ENCODE measurements around the gene ELP2.
"Not testable (repeated sequence)": the region's sequence is repeated elsewhere in the genome, so short reads cannot be mapped to it uniquely, and the experiment has no call there.

Gene ELP2

DNA sequence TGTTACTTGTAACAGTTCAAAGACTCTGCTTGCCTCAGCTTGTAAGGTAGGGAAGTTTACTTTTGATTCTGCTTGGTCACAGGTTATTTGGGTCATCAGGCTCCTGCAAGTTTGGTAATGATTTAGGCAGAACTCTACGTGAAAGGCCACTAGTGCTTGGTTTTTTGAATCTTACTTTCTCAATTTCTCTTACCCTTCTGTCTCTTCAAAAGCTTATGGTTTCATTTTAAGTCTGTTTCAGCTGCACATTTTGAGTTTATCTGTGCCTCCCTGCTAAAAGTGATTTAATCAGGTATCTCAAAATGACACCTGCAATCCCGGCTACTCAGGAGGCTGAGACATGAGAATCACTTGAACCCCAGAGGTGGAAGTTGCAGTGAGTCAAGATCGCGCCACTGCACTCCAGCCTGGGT lies 31.3 kb downstream of the ELP2 start:
- DNase-seq: no peak

DNA sequence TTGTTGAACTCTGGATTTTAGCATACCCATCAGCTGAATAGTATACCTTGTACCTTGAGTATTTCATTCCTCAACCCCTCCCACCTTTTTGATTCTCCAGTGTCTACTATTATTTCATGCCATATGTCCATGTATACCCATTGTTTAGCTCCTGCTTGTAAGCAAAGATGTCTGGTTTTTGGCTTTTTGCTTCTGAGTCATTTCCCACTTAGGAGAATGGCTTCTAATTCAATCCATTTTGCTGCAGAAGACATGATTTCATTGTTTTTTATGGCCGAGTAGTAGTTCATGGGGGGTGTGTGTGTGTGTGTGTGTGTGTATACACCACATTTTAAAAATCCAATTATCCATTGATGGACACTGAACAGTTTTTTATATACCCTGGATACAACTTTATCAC lies 33.3 kb downstream of the ELP2 start:
- no peak for DNase-seq

DNA sequence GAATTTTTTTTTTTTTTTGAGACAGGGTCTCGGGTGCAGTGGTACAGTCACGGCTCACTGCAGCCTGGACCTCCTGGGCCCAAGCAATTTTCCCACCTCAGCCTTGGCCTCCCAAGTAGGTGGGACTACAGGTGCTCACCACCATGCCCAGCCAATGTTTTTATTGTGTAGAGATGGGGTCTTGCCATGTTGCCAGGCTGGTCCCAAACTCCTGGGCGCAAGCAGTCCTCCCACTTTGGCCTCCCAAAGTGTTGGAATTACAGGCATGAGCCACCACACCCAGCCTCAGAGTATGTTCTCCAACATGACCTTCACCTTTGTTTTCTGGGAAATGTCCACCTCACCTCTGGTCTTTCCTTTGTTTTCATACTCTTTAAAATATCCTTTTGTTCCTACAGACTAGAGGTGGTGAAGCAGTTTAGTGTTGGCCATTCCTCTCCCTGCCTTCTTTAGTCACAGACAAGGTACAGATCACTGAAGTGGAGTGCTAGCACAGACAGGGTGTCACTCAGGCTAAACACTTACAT lies 38.1 kb downstream of the ELP2 start:
- no peak for DNase-seq

DNA sequence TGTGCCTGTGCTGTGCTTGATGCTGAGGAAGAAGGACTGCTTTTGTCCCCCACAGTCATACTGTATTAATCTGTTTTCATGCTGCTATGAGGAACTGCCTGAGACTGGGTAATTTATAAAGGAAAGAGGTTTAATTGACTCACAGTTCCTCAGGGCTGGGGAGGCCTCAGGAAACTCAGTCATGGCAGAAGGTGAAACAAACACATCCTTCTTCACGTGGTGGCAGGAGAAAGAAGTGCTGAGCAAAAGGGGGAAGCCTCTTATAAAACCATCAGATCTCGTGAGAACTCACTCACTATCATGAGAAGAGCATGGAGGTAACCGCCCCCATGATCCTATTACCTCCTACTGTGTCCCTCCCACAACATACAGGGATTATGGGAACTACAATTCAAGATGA lies 38.6 kb downstream of the ELP2 start:
- not testable (repeated sequence) for DNase-seq

DNA sequence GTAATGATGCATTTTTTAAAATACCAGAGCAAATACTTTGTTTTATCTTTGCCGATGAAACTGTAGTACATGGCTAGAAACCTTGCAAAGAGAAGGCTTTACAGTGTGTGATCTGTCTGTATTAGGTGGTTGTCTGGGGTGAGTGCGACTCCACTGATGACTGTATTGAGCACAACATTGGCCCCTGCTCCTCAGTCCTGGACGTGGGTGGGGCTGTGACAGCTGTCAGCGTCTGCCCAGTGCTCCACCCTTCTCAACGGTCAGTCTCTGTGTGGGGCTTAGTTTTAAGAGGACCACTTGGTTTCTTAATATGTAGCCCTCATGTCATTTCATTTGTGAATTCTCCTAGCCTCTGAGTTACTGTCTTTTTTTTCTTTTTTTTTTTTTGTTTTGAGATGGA lies 40.2 kb downstream of the ELP2 start:
- DNase-seq: no peak

DNA sequence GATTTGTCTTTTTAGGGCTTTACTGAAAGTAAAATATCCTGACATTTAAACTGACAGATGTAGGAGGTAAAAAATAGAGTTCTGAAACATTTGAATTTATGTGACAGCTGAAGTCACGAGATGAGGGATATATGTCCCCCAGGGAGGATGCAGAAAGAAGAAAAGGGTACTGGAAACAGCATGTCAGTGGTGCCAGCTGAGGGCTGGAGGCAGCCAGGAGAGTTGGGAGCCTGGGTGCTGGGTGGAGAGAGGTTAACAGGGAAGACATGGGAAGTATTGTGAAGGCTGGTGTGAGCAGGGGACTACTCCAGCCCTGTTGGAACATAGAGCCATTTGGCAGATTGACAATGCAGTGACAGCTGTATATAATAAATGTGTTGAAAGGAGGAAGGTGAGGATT lies 45.8 kb downstream of the ELP2 start:
- DNase-seq: no peak

DNA sequence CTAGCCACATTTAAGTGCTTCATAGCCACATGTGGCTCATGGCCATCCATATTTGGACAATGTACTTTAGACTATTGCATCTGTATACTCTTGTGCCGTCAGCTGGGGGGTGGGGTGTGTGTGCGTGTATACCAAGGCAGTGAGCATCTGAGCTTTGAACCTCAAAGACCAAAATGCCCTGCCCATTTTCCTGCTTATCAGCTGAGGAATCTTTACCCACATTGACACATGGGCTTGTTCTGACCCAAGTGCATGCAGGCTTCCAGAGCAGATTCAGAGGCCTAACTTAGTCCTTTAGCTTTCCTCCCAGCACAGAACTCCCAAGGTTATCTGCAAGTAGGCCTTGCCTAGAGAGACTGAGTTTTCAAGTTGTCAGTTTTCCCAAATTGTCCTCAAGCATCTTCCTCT lies 46.5 kb downstream of the ELP2 start:
- DNase-seq: no peak

DNA sequence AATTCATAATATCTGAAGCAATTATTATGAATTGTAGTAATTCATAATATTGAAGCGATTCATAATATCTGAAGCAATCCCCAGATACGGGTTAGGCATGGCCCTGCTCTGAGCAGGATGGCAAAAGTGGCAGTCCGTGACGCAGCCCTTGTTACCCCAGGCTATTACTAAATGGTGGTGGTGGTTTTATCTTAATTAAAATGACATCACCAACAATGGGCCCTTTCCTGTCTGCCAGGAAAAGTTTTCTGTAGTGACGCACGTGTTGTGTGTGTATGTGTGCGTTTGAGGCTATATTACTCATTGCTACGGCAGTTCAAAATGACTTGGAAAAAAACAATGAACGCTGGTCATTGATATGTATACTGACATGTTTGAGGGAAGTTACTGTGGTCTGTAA lies 47.0 kb downstream of the ELP2 start:
- peak; percentile 24 for DNase-seq

DNA sequence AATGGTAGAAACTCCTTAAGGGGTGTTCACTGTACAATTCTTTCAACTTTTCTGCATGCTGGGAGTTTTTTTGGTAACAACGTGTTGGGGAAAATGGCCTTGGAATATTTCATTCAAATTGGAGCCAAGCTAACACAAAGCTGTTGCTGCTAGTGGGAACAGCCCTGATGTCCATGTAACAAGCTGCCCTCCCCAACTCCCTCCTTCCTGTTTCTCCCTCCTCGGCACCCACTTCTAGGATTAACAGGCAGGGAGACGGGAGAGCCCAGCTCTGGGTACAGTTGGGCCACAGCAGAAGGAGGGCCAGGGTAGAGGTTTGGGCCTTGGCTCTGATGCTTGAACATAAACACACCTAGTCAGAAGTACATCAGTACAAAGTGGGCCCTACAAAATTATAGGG lies 48.2 kb downstream of the ELP2 start:
- DNase-seq: no peak

DNA sequence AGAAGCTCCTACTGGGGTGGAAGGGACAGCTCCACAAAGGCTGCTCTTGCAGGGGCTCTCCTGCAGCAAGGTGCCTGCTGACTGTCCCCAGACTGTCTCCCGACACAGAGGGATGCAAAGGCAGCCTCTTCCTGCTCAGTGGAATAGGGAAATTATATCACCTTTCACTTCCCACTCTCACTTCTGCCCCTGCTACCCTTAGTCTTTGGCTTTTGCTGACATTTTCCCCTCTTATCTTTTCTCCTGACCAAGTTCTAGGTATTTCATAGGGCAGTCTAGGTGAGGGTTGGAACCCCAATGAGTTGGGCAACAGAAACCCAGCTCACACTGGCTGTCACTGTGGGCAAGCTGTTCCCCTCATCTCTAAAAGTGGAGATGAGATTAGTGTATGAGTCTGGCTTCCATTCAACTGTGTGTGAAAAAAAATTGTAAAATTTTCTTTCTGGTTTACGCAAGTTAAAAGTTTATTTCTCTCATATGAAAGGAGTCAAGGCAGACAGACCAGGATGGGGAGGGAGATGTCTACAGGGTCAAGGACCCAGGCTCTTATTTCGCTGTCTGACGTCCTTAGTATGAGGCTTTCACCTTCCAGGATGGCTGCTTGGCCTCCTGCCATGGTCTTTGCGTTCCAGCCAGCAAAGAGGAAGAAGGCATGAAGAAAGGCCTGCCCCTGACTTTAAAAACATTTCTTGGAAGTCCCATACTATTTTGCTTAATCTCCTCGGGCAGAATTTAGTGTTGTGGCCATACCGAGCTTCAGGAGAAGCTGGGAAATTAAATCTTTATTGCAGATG lies 50.1 kb downstream of the ELP2 start:
- peak; percentile 24 for DNase-seq

DNA sequence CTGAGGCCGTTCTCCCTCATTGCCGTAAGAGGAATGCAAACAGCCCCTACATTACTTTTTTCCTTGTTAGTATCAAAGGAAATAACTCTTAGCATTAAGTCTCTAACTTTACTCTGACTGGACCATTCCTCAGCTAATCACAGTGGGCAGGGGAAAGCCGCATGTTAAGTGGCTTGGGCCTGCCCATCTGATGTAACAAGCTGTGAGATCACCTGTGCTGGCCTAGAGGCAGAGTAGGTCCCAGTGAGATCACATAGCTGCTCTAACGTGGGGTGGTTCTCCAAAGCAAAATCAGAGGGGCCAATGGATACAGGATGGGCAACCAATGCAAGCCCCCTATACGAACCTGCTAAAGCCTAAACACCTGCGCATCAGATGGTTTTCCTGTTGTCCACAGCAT lies 51.7 kb downstream of the ELP2 start:
- no peak for DNase-seq

DNA sequence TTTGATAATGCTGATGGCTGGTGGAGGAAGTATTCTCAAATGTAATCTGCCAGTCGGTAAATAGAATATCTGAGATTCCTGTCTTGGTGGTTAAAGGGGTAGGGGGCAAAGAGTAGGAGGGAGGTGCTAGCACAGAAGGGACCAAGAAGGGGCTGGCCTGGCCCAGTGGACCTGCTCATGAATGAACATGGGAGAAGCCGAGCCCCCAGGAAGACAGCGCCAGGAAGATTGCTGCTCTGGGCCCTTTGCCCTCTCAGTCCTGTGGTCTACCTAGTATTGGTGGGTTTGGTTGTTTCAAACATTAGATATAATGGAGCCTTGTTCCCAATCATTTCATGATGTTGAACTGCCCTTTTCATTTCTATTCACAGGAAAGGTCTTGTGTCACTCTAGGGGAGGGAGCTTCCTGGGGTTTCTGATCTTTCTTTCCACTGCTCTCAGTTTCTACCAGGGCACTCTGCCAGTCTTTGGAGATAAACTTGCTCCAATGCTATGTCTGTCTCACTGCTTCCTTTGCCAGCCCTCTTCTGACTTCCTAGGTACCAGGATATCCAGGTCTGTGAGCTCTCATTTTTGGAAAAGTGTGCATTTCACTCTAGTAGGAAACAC lies 52.3 kb downstream of the ELP2 start:
- no peak for DNase-seq

DNA sequence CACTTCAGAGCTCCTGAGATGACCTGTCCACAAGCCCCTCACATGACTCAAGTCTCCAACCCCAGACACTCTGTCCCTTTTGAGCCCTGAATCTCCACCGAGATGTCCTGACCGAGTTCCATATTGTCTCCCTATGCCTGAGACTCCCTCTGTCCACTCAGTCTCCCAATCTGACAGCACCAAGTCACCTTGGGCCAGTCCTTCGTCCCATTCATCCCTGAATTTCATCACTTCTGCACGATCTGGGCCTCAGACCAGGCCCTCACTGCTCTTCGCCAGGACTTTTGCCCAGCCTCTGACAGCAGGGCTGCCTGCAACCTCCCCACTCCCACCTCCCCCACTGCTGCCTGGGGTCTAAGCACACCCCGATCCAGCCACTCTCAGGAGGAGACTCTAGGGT lies 53.3 kb downstream of the ELP2 start:
- no peak for DNase-seq

DNA sequence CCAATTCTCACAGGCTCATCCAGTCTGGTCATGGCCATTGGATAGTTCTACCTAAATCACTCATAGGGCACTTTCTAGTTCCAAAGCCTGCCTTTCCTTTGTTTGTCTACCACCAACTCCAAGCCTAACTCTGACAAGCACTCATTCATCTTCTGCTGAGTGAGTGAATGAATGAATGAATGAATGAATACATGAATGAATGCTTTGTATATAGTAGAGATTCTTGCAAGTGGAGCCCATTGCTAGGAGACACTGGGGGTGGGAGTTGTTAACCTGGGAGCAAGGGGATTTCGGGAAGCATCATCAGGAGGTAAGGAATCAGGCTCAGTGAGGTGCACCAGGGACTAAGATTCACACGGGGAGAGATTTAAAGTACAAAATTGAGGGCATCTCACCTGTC lies 54.3 kb downstream of the ELP2 start:
- no peak for DNase-seq

DNA sequence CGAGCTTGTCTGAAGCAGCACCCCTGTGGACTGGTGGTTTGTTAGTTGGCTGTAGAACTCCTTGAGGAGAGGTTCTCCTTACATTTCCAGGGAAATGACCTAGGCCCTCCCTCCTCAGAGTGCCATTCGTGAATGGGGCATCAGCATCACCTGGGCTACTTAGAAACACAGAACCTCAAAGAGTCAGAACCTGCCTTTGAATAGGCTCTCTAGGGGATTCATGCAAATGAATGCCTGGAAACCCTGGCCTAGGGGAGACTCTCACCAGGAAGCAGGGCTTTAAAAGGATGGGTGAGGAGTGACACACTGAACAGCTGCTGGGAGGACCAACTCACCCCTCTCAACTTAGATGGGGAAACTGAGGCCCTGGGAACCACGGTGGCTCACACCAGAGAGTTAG lies 55.5 kb downstream of the ELP2 start:
- DNase-seq: no peak

DNA sequence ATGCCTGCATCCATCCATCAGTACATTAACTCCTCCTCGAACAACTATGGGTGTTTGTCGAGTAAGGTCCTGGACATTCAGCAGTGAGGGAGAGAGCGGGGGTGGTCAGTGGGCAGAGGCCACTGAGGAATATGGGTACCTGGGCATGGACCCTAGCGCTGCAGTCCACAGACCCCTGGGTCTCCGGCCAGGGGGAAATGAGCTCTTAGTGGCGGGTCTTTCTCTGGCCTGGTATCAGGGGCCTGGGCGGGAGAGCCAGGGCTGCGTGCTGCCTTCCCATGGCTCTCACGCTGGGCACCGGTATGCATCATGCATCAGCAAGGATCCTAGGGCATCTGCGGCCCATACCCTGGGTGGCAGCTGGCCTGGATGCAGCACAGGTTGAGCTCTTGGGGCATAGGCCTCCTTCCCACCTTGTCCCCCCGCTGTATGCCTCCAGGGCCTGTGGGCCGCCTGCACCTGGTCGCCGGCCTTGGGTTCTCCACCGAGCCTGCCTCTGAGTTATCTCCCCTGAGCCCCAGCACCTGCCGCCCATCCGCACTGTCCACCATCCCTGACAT lies 56.3 kb downstream of the ELP2 start:
- DNase-seq: no peak

DNA sequence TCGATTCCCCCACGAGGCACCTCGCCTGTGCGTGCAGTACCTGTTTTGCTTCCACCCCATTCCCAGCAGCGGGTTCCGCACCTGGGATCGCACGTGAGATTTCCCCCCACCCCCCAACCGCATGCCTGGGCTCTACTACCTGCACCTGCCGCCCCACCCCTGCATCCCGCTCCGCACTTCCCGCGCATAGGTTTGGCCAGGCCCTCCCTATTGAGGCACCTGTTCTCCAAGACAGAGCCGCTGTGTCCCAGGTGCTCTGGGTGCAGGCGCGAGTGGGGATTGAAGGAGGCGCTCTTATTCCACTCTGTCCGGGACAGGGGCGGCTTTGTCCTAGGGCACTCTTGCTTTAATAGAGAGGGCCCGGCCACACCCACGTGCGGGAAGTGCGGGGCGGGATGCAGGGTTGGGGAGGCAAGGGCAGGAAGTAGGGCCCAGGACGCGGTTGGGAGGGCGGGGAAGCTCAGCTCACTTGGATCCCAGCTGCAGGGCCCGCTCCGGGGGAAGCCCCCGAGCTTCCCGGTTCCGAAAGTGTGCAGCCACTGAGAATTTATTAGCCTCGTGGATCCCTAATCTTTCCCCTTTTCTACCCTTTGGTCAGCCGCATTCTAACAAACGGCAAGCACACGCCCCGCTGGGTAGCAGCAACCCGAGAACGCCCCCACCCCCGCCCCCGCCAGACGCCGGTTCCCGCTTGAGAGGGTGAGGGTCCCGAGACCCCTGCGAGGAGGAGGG lies 56.9 kb downstream of the ELP2 start:
- DNase-seq: peak; percentile 13

DNA sequence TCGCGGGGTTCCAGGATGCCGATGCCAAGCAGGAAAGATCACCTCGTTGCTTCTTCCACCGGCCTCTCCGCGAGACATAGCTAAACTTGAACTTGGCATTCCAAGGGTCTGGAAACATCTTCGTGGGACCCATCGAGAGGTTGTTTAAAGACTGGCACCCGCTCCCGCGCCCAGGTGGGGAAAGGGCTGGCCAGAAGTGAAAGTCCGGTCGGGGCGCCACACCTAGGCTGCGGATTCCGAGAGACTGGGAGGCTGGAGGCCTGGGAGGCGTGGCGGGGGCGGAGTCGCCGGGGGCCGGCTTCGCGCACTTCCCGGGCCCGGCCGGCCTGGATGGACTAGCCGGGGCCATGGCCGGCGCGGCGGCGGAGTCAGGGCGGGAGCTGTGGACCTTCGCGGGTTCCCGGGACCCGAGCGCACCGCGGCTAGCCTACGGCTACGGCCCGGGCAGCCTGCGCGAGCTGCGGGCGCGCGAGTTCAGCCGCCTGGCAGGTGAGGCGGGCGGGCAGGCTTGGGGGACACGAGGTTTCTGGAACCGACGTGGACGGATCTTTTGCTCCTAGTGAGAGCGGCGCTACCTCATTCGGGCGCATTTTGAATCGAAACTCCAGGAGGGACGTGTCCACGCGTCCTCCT lies 57.6 kb downstream of the ELP2 start, which contains the start of gene MOCOS:
TSS of gene MOCOS (plus strand) at position 305 of the 633 bp plus-strand sequence. CDS start at position 348, 43 bp downstream.
- peak; percentile 54 for DNase-seq

DNA sequence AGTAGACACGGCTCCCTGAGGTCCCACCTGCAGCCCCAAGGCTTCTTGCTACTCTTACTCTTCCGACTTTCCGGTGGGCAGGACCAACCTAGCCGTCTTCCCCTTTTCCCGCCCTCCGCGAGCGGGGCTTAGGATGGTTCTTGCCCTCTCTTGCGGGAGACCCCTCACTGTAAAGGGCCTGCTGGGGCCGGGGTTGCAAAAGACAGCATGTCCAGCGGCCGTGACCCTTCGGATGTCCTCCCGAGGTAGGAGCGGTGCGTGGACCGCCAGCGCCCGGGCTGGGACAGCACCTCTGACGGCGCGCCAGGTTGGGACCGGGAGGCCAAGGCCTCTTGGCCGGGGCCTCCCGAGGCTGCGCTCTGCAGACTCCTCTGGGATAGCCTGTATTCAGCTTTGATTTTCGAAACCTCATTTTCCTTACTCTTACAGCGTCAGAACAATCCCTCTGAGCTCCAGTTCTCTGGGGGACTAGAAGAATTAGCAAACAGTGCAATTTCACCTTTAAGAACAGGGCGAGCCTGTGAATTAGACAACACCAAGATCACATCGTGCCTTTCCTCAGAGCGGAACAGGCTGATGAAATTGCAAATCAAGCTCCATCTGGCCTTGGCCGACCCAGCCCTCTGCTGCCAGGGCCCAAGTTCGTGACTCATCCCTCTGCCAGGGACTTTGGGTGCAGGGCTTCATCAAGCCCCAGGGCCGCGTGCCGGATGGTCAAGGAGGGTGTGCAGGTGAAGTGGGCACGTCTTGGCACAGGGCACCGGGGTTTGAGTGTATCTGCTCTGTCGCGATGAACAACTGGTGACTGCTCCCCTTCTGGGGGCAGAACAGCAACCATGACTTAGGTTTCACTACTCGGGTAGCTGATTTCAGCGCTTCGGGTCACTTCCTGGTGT lies 58.4 kb downstream of the ELP2 start:
- DNase-seq: peak; percentile 42

DNA sequence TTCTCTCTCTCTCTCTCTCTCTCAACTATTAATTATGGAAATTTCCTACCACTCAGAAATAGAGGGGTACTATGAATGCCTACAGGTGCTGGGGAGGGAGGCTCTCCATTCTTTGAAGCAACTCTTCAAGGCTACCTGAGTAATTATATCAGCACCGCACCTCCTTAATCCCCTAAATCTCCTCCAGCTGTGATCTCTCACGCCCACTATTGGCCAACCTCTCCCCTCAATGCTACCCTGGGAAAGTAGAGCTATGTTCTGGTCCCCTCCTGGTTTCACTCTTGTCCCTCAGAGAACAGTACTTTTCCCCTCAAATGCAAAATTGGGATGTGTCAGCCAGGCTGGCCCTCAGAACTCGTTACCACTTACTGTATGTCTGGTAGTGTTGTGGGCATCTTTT lies 59.2 kb downstream of the ELP2 start:
- DNase-seq: no peak

DNA sequence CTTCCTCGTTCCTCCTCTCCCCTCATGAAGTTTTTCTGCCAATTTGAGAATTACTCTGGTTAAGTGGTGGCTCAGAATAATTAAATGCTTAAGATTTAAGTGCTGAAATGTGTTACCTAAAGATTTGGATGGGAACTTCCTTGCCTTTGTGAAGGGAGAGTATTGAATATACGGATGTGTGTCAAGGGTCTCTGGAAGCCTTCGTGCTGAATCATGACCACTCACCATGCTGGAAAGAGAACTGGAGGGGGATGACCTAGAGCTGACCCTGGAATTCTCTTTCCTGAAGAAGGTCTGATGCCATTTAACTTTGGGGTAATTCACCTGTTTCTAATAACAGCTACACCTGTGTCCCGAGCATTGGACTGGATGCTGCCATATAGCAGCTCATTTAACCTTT lies 59.8 kb downstream of the ELP2 start:
- no peak for DNase-seq

DNA sequence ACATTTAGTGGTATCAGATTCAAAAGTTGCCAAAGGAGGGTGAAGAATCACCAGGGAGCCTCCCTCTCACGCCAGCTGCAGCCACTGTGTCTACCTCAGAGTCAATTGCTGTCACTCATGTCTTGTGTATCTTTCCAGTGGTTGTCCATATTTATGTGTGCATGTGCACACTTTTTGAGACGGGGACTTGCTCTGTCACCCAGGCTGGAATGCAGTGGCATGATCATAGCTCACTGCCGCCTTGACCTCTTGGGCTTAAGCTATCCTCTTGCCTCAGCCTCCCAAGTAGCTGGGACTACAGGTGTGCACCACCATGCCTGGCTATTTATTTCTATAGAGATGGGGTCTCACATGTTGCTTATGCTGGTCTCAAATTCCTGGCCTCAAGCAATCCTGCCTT lies 61.6 kb downstream of the ELP2 start:
- DNase-seq: no peak
